Body of pancreas (tissue), 4 donors: ENCODE data around the gene PDLIM5. TPM values are rescaled to one million over a fixed set of nuclear protein-coding genes. Genes with fewer than 3 reads are reported as not detected.

ENCODE experiments used
- ATAC-seq: fragments of 150-250 bp; one replicate; pipeline ENCODE4 v1.9.1; 2016
- DNase-seq, 4 donors: peaks; one replicate each; pipeline ENCODE4 v3.0.0-alpha.2; 2019
- H3K27ac ChIP-seq, 4 donors: fragments of 200-600 bp; sonication (generic); 1 replicate in 3 of 4; 2 replicates in 1 of 4; pipeline versions ENCODE4 v1.5.1 to v1.6.1; 2016 to 2019; ENCODE audit warnings: mild to moderate bottlenecking in 1 of 4, mixed read lengths in 1 of 4, moderate library complexity in 1 of 4
- H3K27me3 ChIP-seq, 2 donors: fragments of 200-600 bp; sonication (generic); one replicate each; pipeline ENCODE4 v1.6.0; 2016; ENCODE audit warnings: mild to moderate bottlenecking in 1 of 2
- H3K36me3 ChIP-seq, 2 donors: fragments of 200-600 bp; sonication (generic); replicated peaks in 1 of 2; 2 replicates each; pipeline ENCODE4 v1.5.1; 2016; ENCODE audit warnings: low read depth in 2 of 2; ENCODE audit not compliant: insufficient read depth in 1 of 2
- H3K4me1 ChIP-seq: fragments of 200-600 bp; sonication (generic); one replicate; pipeline ENCODE4 v1.6.0; 2016
- H3K4me3 ChIP-seq, 2 donors: fragments of 200-600 bp; sonication (generic); 1 replicate in 1 of 2; 2 replicates in 1 of 2; pipeline ENCODE4 v1.5.1; 2016 to 2019
- H3K9me3 ChIP-seq, 3 donors: fragments of 200-600 bp; sonication (generic); 1 replicate in 2 of 3; 2 replicates in 1 of 3; pipeline ENCODE4 v1.5.1; 2016
- POLR2A ChIP-seq, 3 donors: fragments of 450-650 bp; IDR thresholded peaks; one replicate each; pipeline ENCODE4 v1.6.1; 2016; ENCODE audit warnings: antibody characterized with exemption in 3 of 3, mild to moderate bottlenecking in 2 of 3
- WGBS, 2 donors: methylation state at CpG; one replicate each; pipeline ENCODE4 v1.1.5; 2017; 5-methylcytosine and 5-hydroxymethylcytosine counted together
- intact Hi-C: fragments of 100-400 bp; cut with DNase I; formaldehyde crosslinking; loops from one replicate; pipeline ENCODE4 v1.15.1; 2023
- total RNA-seq, 2 donors: library from RNA; depleted of rRNA; stranded (reverse); fragments of >200 nt; gene quantifications; one replicate each; pipeline ENCODE4 v1.1.0, GENCODE V29; 2016
- TF ChIP-seq, protein P1 (sequence below), 7 experiments: fragments of 450-650 bp in 4 of 7; fragments of 200-600 bp in 3 of 7; sonication (generic) in 3 of 7; IDR thresholded peaks; one replicate each; pipeline ENCODE4 v1.5.1; 2016 to 2019; ENCODE audit warnings: antibody characterized with exemption in 7 of 7

PDLIM5 gene
- total RNA-seq, 2 donors from 2014 or later: 44.2 to 70.3 TPM

DNA sequence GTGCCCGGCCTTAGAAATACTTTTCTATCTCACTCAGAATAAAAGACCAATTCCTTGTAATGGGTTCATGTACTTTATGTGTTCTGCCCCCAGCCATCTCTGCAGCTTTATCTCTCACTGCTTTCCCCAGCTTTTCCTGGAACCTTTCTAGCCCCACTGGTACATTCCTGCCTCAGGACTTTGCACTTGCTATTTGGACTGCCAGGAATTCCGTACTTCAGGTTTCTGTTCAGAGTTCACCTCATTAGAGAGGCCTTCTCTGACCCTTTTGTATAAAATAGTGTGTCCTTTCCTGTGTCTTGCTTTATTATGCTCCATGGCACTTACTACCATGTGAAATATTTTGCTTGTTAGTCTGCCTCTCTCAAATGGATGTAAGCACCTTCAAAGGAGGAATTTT lies 112.5 kb downstream of the PDLIM5 start:
- WGBS, 2 donors: 91% methylated on average over 2 of the region's 2 CpGs
- no peak overlapping the region for H3K4me3 ChIP-seq
- no peaks in the 10 kb centered on the region for H3K36me3 ChIP-seq
- no peaks in the 10 kb centered on the region for H3K27me3 ChIP-seq
- no peaks in the 10 kb centered on the region for H3K9me3 ChIP-seq
- no peak for TF ChIP-seq POLR2A (IDR thresholded peaks at IDR 0.05)
- TF ChIP-seq, protein P1, sequence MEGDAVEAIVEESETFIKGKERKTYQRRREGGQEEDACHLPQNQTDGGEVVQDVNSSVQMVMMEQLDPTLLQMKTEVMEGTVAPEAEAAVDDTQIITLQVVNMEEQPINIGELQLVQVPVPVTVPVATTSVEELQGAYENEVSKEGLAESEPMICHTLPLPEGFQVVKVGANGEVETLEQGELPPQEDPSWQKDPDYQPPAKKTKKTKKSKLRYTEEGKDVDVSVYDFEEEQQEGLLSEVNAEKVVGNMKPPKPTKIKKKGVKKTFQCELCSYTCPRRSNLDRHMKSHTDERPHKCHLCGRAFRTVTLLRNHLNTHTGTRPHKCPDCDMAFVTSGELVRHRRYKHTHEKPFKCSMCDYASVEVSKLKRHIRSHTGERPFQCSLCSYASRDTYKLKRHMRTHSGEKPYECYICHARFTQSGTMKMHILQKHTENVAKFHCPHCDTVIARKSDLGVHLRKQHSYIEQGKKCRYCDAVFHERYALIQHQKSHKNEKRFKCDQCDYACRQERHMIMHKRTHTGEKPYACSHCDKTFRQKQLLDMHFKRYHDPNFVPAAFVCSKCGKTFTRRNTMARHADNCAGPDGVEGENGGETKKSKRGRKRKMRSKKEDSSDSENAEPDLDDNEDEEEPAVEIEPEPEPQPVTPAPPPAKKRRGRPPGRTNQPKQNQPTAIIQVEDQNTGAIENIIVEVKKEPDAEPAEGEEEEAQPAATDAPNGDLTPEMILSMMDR (IDR thresholded peaks at IDR 0.05): no peak
- intact Hi-C loops: no loop called here
- ATAC-seq (no peak), DNase-seq (no peak)
- H3K4me1 ChIP-seq: peaks cover 14% of the 10 kb centered on the region
- no peak overlapping the region for H3K27ac ChIP-seq

DNA sequence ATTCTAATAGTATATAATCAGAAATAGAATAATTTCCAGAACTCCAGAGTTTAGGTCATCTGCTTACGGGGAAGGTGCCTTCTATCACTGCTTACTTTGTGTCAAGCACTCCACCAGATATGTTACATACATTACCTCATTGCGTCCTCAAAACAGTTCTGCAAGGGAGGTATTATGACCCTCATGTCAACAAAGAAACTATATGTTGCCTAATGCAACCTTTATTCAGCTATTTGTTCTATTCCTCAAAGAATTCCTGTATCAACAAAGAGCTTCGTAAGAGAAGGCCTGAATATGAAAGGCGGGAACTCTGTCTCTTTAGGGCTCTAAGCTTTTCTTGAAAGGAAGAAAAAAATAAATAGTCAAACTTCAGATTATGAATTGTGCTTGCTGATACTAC lies 114.7 kb downstream of the PDLIM5 start:
- Histone ChIP-seq H3K4me1 (peaks cover 17% of the 10 kb centered on the region), H3K4me3 (no peak overlapping the region), H3K9me3 (no peaks in the 10 kb centered on the region), H3K36me3 (no peaks in the 10 kb centered on the region), H3K27ac (no peak overlapping the region), H3K27me3 (no peaks in the 10 kb centered on the region)
- ATAC-seq: no peak
- intact Hi-C loops: no loop called here
- DNase-seq: no peak
- TF ChIP-seq, protein P1 (IDR thresholded peaks at IDR 0.05): no peak
- TF ChIP-seq POLR2A (IDR thresholded peaks at IDR 0.05): no peak
- WGBS, 2 donors: 71 to 87% methylated on average over 4 of the region's 4 CpGs

DNA sequence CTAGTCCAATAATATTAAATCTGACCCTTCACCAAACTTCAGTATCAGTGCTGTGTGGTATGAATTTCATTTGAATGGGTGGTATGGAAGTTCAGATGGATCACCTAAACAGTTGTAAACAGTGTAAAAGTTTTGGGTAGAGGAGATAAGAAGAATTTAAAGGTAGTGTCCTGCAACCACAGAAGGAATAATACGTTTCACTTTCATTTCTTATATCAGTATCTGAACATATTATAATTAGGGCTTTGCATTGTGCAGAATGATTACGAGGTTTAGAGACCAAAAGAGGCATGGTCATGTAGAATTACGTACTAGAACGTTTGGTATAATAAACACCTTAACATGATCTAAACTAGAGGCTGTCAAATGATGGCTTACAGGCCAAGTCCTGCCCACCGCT lies 116.1 kb downstream of the PDLIM5 start:
- Histone ChIP-seq H3K27ac (no peak overlapping the region), H3K4me1 (peaks cover 4% of the 10 kb centered on the region), H3K27me3 (no peaks in the 10 kb centered on the region), H3K36me3 (no peaks in the 10 kb centered on the region), H3K4me3 (no peak overlapping the region), H3K9me3 (no peaks in the 10 kb centered on the region)
- WGBS, 2 donors: 52 to 61% methylated on average over 5 of the region's 5 CpGs
- TF ChIP-seq POLR2A (IDR thresholded peaks at IDR 0.05): no peak
- TF ChIP-seq, protein P1 (IDR thresholded peaks at IDR 0.05): no peak
- ATAC-seq (no peak), DNase-seq (no peak)
- intact Hi-C loops: no loop called here

DNA sequence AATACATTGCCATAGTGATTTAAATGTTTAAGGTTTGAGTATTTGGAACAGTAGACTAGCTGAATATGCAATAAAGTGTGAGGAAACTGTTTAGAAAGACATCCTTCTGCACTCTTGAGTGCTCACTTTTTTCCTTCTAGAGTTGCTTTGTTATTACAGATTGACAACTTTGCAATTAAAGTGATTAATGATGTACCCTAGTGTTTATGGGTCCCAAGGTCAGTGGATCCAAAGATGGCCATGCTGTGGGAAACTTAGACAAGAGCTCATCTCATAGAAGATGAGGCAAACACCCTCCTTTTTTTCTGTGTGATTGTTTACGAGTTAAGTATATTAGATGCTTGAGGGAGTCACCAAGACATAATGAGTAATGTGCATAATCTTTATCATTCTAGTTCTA lies 118.8 kb downstream of the PDLIM5 start:
- Histone ChIP-seq H3K4me3 (no peak overlapping the region), H3K4me1 (peaks cover 8% of the 10 kb centered on the region), H3K27ac (no peak overlapping the region), H3K27me3 (no peaks in the 10 kb centered on the region), H3K9me3 (no peaks in the 10 kb centered on the region), H3K36me3 (no peaks in the 10 kb centered on the region)
- DNase-seq (no peak), ATAC-seq (no peak)
- TF ChIP-seq, protein P1 (IDR thresholded peaks at IDR 0.05): no peak
- no peak for TF ChIP-seq POLR2A (IDR thresholded peaks at IDR 0.05)
- intact Hi-C loops: no loop called here
- WGBS, 2 donors: 90 to 97% methylated on average over 1 of the region's 1 CpG

DNA sequence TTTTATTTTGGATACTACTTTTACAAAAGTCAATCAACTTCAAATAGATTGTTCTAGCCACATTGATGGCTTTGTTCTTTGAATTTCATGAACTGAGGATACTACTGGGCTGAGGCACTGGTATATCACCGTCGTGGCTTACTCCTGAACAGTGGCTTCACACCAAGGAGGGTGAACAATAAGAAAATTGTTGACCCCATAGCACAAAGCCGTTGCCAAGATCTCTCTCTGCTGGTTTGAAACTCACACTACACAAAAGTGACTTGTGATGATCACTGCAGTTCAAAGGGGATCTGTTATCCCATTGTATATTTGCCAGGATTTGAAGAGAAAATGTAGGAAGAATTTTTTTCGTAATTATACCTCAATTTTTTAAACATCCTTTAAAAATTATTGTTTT lies 119.6 kb downstream of the PDLIM5 start:
- ATAC-seq: no peak
- TF ChIP-seq POLR2A (IDR thresholded peaks at IDR 0.05): no peak
- TF ChIP-seq, protein P1 (IDR thresholded peaks at IDR 0.05): no peak
- Histone ChIP-seq H3K27ac (no peak overlapping the region), H3K36me3 (peaks cover 0 to 2% of the 10 kb centered on the region in 2 donors), H3K4me3 (no peak overlapping the region), H3K27me3 (no peaks in the 10 kb centered on the region), H3K4me1 (peaks cover 8% of the 10 kb centered on the region), H3K9me3 (no peaks in the 10 kb centered on the region)
- 82% methylated on average over 4 of the region's 4 CpGs for WGBS, 2 donors
- intact Hi-C loops: no loop called here
- no peak for DNase-seq
